Endothelial cell of umbilical vein (primary cell): ENCODE measurements around the gene CMA1.

Experiments
- EZH2 ChIP-seq: IDR thresholded peaks from 2 replicates; pipeline ENCODE4 v1.6.1; 2012; ENCODE audit warnings: borderline replicate concordance, low read depth, mild to moderate bottlenecking, moderate library complexity, low read length, inconsistent platforms; ENCODE audit not compliant: severe bottlenecking
- FOS ChIP-seq: IDR thresholded peaks from 2 replicates; pipeline ENCODE4 v1.6.1; 2011; ENCODE audit warnings: mild to moderate bottlenecking, low read length, moderate library complexity, borderline replicate concordance; ENCODE audit not compliant: insufficient read depth
- MAX ChIP-seq: IDR thresholded peaks from 2 replicates; pipeline ENCODE4 v1.6.1; 2011; ENCODE audit not compliant: insufficient read depth, insufficient read length
- MYC ChIP-seq: IDR thresholded peaks from one replicate; pipeline ENCODE4 v1.6.1; 2011; ENCODE audit warnings: mild to moderate bottlenecking, low read depth, low read length
- POLR2A ChIP-seq: IDR thresholded peaks from 2 replicates; pipeline ENCODE4 v1.6.1; 2012; ENCODE audit warnings: low read depth, mild to moderate bottlenecking, control low read depth, low read length
- POLR2AphosphoS5 ChIP-seq: IDR thresholded peaks from 2 replicates; pipeline ENCODE4 v1.6.1; 2012; ENCODE audit warnings: low read depth, mild to moderate bottlenecking, control low read depth, low read length, moderate library complexity; ENCODE audit not compliant: insufficient read depth
- TF ChIP-seq, protein P1 (sequence below), 2 donors: IDR thresholded peaks; 1 replicate in 1 of 2; 2 replicates in 1 of 2; pipeline ENCODE4 v1.5.1; 2011; ENCODE audit warnings: low read length in 2 of 2, mild to moderate bottlenecking in 2 of 2, moderate library complexity in 2 of 2, control low read depth in 1 of 2, inconsistent platforms in 1 of 2, low read depth in 1 of 2; ENCODE audit not compliant: insufficient read depth in 1 of 2; ENCODE audit errors: extremely low read depth in 1 of 2

GRCh38 chr14:24463884-24464785 is 43.9 kb downstream of the CMA1 start:
- TF ChIP-seq, protein P1, sequence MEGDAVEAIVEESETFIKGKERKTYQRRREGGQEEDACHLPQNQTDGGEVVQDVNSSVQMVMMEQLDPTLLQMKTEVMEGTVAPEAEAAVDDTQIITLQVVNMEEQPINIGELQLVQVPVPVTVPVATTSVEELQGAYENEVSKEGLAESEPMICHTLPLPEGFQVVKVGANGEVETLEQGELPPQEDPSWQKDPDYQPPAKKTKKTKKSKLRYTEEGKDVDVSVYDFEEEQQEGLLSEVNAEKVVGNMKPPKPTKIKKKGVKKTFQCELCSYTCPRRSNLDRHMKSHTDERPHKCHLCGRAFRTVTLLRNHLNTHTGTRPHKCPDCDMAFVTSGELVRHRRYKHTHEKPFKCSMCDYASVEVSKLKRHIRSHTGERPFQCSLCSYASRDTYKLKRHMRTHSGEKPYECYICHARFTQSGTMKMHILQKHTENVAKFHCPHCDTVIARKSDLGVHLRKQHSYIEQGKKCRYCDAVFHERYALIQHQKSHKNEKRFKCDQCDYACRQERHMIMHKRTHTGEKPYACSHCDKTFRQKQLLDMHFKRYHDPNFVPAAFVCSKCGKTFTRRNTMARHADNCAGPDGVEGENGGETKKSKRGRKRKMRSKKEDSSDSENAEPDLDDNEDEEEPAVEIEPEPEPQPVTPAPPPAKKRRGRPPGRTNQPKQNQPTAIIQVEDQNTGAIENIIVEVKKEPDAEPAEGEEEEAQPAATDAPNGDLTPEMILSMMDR (IDR thresholded peaks at IDR 0.05; ENCODE audit: extremely low read depth in 1 of 2, insufficient read depth in 1 of 2, low read depth in 1 of 2, low read length in 2 of 2): no peak
- TF ChIP-seq EZH2: no peak
- TF ChIP-seq POLR2A: no peak
- TF ChIP-seq FOS: no peak
- TF ChIP-seq MAX: no peak
- TF ChIP-seq MYC: no peak
- TF ChIP-seq POLR2AphosphoS5: no peak
